HG02852 (cell line): ENCODE data around the gene UGT1A6.
"Not testable (repeated sequence)": the region's sequence is repeated elsewhere in the genome, so short reads cannot be mapped to it uniquely, and the experiment has no call there.

Experiments
- ATAC-seq: cut with Tn5 transposase; IDR thresholded peaks from one replicate; pipeline ENCODE4 v1.9.1; 2021; ENCODE audit warnings: mild to moderate bottlenecking, moderate library complexity; ENCODE audit not compliant: unreplicated experiment

The UGT1A6 gene

DNA sequence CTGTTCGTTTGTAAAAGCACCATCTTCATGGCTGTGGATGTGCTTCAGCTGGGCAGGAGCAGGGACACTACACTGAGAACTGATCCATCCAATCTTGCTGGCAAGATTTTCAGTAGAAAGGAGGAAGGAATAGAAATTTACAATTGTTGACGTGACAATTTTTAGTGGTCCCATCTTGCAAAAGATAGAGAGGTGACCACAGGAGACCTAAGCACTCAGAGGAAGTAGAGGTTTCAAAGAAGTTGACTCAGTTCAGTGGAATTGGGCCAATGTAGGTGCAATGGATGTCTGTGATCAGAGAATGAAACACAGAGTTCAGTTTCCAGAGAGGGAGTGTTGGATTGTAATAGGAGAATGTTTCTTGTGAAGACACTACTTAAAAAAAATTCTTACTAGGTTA, 21.4 kb downstream of the UGT1A6 start:
- ATAC-seq, result no peak

DNA sequence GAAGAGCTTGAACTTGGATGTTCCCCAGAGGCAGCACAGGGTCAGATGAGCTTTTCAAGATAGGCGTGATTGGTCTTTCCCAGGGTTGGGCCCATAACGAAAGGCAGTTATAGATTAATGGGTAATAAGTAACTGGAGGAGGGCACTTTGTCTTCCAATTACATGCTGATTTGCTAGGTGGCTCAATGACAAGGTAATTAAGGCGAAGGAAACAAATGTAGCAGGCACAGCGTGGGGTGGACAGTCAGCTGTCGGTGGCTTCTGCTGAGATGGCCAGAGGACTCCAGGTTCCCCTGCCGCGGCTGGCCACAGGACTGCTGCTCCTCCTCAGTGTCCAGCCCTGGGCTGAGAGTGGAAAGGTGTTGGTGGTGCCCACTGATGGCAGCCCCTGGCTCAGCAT, 25.9 kb downstream of the UGT1A6 start, which contains the start of gene UGT1A4:
TSS of gene UGT1A4 (plus strand) at position 185 of the 400 bp plus-strand sequence. CDS start at position 270, 85 bp downstream.
- ATAC-seq, result no peak

DNA sequence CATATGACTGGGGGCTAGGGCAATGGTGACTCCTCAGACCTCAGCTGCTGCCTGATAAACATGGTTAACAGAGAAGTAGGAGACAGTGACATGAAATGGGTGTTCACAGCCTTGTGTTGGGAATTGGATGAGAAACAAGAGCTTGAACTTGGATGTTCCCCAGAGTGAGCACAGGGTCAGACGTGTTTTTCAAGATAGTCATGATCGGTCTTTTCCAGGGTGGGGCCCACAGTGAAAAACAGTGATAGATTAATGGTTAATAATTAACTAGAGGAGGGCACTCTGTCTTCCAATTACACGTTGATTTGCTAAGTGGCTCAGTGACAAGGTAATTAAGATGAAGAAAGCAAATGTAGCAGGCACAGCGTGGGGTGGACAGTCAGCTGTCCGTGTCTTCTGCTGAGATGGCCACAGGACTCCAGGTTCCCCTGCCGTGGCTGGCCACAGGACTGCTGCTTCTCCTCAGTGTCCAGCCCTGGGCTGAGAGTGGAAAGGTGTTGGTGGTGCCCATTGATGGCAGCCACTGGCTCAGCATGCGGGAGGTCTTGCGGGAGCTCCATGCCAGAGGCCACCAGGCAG, 36.1 kb downstream of the UGT1A6 start, which contains the start of gene UGT1A3:
TSS of gene UGT1A3 (plus strand) at position 320 of the 579 bp plus-strand sequence. CDS start at position 405, 85 bp downstream.
- ATAC-seq, result no peak

DNA sequence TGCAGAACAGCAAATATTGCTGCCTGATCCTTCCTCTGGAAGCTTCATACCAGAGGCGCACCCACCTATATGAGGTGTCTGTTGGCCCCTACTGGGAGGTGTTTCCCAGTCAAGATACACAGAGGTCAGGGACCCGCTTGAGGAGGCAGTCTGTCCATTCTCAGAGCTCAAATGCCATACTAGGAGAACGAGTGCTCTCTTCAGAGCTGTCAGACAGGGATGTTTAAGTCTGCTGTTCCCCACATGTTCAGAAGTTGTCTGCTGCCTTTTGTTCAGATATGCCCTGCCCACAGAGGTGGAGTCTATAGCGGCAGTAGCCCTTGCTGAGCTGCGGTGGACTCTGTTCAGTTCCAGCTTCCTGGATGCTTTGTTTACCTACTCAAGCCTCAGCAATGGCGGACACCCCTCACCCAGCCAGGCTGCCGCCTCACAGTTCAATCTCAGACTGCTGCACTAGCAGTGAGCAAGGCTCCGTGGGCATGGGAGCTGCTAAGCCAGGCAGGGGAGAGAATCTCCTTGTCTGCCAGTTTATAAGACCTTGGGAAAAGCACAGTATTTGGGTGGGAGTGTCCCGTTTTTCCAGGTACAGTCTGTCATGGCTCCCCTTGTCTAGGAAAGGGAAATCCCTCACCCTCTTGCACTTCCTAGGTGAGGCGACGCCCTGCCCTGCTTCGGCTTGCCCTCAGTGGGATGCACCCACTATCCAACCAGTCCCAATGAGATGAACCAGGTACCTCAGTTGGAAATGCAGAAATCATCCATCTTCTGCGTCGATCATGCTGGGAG, 44.4 kb downstream of the UGT1A6 start:
- not testable (repeated sequence) for ATAC-seq

DNA sequence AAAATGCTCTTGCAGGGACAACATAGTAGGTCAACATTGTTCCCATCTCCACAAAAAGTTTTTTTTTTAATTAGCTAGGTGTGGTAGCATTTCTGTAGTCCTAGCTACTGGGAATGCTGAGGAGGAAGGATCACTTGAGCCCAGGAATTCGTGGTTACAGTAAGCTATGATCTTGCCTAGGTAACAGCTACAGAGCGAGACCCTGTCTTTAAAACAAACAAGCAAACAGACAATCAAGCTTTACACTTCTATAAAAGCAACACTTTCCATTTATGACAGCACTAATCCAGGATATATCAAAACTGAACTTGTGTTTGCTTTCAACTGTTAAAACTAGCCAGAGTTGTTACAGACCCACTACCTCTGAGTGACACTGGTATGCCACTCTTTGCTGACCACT, 48.2 kb downstream of the UGT1A6 start:
- ATAC-seq, result no peak

DNA sequence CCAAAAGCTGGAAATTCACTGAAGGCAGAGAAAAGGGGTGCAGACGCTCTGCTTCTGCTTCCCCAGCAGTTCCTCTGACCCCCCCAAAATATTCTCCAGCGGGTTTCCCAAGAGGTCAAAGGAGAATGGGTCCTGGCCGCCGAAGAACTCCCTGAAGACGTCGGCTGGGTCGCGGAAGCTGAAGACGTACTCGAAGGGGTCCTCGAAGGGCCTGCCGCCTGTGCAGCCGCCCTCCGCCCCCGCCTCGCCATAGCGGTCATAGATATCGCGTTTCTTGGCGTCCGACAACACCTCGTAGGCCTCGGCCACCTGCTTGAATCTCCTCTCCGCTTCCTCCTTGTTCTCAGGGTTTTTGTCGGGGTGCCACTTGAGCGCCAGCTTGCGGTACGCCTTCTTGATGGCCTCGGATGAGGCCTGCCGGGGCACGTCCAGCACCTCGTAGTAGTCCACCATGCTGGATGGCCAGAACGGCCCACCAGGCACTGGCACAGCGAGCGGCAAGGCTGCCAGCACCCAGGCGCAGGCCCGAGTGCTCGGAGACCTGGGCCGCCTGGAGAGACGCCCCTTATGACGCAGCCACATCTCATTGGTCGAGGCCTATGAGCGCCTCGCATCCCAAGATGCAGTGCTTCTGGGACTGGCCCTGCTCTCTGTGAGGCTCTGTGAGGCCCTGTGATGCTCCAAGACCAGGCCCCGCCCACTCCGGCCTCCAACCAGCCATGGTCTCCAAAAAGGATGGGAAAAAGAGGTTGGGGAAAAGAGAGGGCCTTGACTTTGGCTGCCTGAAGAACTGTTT, 51.0 kb downstream of the UGT1A6 start:
- ATAC-seq, result no peak

DNA sequence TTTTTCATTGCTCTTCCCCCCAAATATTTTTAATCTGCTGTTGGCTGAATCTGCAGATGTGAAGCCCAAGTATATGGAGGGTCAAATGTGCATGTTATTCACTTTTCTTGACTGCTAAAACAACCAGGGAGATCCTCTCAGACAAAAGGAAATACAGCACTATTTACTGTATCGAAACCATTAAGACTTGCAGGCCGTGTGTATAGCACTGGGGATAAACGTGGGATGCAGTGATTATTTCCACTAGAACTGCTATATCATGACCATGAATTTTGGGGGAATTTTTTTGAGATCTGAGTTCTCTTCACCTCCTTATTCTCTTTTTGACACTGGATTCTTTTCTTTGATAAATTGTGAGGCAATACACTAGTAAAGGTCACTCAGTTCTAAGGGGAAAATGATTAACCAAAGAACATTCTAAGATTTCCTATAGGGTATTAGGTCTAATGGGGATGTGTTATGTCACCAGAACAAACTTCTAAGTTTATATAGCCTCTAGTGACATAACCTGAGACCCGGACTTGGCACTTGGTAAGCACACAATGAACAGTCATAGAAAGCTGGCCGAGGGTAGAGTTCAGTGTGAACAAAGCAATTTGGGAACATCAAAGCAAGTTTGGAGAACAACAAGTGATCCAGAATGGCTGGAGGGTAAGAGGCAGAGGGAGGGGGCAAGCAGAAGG, 52.5 kb downstream of the UGT1A6 start:
- ATAC-seq, result no peak

DNA sequence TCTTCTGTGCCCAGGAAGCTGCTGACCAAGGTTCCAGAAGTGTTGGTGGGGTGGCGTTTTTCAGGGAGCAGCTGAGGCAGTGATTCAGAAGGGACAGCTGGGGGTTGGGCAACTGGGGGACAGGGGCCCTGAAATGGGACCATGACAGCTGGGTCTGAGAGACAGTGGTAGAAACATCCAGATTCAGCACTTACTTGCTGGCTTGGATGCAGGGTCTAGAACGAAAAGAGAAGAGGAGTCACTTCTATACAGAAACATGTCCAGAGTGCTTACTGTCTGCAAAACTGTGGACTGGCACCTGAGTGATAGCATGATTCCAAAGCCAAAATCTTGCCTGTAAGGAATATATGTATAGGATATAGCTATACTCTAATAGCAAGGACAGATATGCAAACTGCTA, 53.1 kb downstream of the UGT1A6 start:
- ATAC-seq, result not testable (repeated sequence)

DNA sequence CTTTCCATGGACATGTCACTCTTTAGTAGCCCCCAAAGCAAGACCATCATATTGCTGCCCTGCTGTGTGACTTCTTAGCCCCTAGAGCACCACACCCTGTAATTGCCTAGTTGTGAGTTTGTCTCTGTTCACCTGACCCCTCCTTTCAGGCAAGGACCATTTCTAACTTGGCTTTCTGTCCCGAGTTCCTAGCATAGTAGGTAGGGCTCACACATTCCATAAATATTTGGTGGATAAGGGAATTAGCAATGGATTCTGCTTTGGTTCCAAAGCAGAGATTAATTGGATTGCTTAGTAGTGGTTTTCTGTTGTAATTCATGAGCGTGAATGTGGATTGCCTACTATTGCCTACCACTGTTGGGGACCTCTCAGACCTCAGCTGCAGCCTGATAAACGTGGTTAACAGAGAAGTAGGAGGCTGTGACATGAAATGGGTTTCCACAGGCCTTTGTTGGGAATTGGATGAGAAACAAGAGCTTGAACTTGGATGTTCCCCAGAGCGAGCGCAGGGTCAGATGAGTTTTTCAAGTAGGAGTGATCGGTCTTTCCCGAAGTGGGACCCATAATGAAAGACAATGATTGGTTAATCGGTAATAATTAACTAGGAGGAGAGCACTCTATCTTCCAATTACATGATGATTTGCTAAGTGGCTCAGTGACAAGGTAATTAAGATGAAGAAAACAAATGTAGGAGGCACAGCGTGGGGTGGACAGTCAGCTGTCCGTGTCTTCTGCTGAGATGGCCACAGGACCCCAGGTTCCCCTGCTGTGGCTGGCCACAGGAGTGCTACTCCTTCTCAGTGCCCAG, 54.0 kb downstream of the UGT1A6 start:
- ATAC-seq, result no peak

DNA sequence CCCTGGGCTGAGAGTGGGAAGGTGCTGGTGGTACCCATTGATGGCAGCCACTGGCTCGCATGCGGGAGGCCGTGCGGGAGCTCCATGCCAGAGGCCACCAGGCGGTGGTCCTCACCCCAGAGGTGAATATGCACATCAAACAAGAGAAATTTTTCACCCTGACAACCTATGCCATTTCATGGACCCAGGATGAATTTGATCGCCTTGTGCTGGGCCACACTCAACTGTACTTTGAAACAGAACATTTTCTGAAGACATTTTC, 54.5 kb downstream of the UGT1A6 start:
- no peak for ATAC-seq

DNA sequence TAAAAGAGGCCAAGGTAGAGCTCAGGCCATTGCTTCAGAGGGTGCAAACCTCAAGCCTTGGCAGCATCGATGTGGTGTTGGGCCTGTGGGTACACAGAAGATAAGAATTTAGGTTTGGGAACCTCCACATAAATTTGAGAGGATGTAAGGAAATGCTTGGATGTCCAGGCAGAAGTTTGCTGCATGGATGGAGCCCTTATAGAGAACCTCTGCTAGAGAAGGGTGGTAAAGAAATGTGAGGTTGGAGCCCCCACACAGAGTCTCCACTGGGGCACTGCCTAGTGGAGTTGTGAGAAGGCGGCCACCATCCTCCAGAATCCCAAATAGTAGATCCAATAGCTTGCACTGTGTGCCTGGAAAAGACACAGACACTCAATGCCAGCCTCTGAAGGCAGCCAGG, 58.0 kb downstream of the UGT1A6 start:
- ATAC-seq, result not testable (repeated sequence)

DNA sequence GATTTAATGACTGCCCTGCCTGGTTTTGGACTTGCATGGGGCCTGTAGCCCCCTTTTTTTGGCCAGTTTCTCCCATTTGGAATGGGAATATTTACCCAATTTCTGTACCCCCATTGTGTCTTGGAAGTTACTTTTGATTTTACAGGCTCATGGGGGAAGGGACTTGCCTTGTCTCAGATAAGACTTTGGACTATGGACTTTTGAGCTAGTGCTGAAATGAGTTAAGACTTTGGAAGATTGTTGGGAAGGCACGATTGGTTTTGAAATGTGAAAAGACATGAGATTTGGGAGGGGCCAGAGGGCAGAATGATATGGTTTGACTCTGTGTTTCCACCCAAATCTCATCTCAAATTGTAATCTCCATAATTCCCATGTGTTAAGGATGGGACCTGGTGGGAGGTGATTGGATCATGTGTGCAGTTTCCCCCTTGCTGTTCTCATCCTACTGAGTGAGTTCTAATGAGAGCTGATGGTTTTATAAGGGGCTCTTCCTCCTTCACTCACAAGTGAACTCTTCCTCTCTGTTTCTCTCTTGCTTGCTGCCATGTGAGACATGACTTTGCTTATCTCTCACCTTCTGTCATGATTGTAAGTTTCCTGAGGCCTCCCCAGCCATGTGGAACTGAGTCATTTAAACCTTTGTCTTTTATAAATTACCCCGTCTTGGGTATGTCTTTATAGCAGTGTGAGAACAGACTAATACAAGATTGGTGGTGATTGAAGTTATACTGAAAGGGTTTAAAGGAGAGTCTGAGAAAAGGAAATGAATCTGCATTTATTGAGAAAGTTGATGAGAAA, 58.7 kb downstream of the UGT1A6 start:
- ATAC-seq, result not testable (repeated sequence)

DNA sequence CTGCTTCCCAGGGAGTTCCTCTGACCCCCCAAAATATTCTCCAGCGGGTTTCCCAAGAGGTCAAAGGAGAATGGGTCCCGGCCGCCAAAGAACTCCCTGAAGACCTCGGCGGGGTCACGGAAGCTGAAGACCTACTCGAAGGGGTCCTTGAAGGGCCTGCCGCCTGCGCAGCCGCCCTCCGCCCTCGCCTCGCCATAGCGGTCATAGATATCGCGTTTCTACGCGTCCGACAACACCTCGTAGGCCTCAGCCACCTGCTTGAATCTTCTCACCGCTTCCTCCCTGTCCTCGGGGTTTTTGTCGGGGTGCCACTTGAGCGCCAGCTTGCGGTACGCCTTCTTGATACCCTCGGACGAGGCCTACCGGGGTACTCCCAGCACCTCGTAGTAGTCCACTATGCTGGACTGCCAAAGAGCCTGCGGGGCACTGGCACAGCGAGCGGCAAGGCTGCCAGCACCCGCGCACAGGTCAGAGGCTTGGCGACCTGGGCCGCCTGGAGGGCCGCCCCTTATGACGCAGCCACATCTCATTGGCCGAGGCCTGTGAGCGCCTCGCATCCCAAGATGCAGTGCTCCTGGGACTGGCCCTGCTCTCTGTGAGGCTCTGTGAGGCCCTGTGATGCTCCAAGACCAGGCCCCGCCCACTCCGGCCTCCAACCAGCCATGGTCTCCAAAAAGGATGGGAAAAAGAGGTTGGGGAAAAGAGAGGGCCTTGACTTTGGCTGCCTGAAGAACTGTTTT, 62.4 kb downstream of the UGT1A6 start:
- no peak for ATAC-seq

DNA sequence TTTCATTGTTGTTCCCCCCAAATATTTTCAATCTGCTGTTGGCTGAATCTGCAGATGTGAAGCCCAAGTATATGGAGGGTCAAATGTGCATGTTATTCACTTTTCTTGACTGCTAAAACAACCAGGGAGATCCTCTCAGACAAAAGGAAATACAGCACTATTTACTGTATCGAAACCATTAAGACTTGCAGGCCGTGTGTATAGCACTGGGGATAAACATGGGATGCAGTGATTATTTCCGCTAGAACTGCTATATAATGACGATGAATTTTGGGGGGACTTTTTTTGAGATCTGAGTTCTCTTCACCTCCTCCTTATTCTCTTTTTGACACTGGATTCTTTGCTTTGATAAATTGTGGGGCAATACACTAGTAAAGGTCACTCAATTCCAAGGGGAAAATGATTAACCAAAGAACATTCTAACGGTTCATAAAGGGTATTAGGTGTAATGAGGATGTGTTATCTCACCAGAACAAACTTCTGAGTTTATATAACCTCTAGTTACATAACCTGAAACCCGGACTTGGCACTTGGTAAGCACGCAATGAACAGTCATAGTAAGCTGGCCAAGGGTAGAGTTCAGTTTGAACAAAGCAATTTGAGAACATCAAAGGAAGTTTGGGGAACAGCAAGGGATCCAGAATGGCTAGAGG, 63.9 kb downstream of the UGT1A6 start:
- no peak for ATAC-seq

DNA sequence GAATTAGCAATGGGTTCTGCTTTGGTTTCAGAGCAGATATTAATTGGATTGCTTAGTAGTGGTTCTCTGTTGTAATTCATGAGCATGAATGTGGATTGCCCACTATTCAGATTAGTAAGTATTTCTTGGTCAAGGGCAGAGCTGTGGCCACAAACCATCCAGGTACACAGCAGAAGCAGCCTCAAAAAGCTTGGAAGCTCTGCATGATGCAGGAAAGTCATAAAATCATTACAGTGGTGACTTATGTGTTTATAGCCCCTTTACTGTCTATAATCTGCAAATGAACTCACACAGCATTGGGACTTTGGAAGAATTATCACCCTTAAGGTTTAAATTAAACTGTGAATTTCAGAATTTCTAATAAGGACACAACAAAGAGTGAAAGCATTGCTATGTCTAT, 65.5 kb downstream of the UGT1A6 start:
- no peak for ATAC-seq

DNA sequence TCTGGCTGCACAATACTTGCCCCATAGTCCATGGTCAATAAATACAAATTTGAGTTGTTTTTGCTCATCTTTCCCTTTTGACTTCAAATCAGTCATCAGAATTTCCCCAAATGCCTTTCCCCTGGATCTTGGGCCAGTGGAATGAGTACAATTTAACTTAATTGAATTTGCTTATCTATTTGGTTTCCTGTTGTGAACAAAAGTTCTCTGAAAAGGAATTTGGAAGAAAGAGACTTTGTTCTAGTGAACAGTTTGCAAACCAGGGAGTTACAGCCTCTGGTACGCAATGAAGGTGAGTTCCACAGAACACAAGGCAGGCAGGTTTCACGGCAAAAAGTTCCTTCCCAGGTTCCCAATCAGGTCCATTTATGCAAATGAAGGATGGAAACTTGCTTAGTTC, 66.2 kb downstream of the UGT1A6 start:
- no peak for ATAC-seq

DNA sequence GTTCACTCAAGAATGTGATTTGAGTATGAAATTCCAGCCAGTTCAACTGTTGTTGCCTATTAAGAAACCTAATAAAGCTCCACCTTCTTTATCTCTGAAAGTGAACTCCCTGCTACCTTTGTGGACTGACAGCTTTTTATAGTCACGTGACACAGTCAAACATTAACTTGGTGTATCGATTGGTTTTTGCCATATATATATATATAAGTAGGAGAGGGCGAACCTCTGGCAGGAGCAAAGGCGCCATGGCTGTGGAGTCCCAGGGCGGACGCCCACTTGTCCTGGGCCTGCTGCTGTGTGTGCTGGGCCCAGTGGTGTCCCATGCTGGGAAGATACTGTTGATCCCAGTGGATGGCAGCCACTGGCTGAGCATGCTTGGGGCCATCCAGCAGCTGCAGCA, 67.4 kb downstream of the UGT1A6 start, which contains the start of gene UGT1A1:
TSS of gene UGT1A1 (plus strand) at position 228 of the 400 bp plus-strand sequence. CDS start at position 246, 18 bp downstream.
- ATAC-seq, result no peak

DNA sequence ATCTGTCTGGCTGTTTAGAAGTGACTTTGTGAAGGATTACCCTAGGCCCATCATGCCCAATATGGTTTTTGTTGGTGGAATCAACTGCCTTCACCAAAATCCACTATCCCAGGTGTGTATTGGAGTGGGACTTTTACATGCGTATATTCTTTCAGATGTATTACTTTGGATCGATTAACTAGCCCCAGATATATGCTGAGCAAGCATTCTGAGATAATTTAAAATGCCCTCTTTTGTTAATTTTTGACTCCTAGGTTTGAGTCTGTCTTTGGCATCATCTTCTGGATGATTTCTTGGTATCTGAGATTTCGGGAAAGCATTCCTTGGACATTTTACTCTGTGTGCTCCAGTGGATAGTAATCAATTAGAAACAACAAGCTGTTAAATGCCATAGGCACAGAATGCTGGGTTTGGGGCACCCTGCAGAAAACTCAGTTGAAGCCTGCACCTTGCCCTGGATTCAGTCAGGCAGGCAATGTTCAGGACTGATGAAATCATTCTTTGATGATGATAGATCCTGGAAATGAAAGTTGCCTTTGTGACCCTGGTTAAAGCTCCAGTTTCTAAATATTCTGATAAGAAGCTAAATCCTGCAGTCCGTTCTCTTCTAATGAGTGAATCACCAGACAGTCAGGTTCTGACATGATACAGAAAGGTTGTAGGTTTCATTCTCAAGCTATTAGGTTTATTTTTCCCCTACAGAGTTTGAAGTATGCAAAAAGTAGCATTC, 68.5 kb downstream of the UGT1A6 start:
- no peak for ATAC-seq
